Measurements from ENCODE around the gene PSMB7.

Gene PSMB7

DNA sequence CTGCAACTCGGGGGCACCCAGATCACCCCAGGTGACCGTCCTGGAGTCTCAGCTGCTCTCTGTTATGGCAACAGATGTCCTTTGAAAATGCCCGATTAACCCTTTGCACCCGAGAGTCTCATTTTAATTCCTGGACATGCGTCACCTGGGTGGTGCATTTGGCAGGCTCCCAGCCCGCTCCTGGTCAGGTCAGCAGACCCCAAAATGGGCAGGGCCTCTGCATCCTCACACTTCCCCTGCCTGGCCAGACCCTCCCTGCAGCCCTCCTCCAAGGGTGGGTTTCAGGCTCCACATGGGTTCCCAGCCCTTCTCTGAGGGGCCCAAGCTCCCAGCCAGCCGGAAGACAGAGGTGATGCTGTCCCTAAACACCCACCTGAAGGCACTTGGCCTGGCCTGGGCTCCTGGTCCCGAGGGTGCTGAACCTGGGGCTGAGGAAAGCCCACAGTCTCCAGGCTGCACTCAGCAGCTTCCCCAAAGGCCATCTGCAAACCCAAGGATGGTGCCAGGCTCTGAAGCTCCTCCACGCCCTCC, 69.4 kb downstream of the PSMB7 start:
- no peak for DNase-seq
- no peaks in the 10 kb centered on the region for H3K27me3 ChIP-seq
- peaks cover 5% of the 10 kb centered on the region; the same call in 1 of the 2 replicates for H3K36me3 ChIP-seq
- H3K4me3 ChIP-seq (ENCODE audit: low read depth, low read length), result no peak overlapping the region
- TF ChIP-seq, protein P1, sequence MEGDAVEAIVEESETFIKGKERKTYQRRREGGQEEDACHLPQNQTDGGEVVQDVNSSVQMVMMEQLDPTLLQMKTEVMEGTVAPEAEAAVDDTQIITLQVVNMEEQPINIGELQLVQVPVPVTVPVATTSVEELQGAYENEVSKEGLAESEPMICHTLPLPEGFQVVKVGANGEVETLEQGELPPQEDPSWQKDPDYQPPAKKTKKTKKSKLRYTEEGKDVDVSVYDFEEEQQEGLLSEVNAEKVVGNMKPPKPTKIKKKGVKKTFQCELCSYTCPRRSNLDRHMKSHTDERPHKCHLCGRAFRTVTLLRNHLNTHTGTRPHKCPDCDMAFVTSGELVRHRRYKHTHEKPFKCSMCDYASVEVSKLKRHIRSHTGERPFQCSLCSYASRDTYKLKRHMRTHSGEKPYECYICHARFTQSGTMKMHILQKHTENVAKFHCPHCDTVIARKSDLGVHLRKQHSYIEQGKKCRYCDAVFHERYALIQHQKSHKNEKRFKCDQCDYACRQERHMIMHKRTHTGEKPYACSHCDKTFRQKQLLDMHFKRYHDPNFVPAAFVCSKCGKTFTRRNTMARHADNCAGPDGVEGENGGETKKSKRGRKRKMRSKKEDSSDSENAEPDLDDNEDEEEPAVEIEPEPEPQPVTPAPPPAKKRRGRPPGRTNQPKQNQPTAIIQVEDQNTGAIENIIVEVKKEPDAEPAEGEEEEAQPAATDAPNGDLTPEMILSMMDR (IDR thresholded peaks at IDR 0.05; ENCODE audit: low read depth, low read length), result no peak
- H3K4me1 ChIP-seq, result peaks cover 13% of the 10 kb centered on the region
- H3K9me3 ChIP-seq, result no peaks in the 10 kb centered on the region

DNA sequence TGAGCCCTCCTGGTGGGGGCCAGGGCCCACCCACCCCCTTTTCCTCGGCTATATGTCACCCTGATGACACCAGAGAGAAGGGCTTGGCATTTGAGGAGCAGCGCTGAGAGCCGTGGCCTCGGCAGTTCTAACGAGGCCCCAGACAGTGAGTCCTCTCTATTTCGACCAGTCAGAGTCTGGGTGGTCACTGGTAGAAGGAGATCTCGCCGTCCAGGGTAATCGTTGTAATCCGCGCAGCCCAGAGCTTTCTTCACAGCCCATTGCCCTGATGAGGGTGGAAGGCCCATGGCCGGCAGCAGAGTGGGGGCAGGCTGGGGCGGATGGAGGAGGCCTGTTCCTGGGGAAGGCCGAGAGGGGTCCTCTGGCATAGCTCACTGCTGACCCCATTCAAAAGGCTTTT, 70.2 kb downstream of the PSMB7 start:
- H3K27me3 ChIP-seq, result no peaks in the 10 kb centered on the region
- no peaks in the 10 kb centered on the region for H3K9me3 ChIP-seq
- H3K4me3 ChIP-seq (ENCODE audit: low read depth, low read length), result no peak overlapping the region
- peaks cover 5% of the 10 kb centered on the region; the same call in 1 of the 2 replicates for H3K36me3 ChIP-seq
- TF ChIP-seq, protein P1 (IDR thresholded peaks at IDR 0.05; ENCODE audit: low read depth, low read length), result no peak
- H3K4me1 ChIP-seq, result peaks cover 13% of the 10 kb centered on the region
- no peak for DNase-seq

DNA sequence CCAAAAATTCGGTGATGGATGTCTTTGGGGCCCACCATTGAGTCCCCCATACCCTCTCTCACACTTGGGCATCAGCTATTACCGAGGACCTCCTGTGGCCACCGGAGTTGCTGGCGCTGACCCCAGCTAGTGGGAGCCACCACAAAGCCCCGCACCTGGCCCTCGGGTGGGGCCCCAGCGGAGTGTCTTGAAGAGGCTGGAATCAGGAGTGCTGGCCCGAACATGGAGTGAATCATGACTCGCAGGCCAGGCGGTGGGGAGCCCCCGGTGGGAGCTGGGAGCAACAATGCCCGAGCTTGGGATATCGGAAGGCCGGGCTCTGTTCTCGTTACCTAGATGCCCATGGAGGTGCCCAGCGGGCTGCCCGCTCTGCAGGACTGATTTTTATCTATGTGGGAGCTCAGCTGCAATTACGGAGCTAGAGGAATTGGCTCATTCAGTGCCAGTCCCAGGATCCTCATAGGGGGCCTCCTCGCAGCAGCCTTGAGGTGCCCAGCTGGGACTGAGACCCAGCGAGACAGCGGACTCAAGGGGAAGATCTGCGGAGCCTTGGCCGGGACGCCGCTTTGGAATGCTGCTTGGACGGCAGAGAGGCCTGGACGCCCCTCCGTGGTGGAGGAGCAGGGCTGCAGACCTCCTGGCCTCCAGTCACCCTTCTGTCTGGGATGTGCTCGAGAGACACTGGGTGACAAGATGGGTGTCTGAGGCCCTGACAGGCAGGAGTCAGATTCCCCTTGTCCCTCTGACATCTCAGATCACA, 70.8 kb downstream of the PSMB7 start:
- Histone ChIP-seq H3K4me3 (ENCODE audit: low read depth, low read length) (no peak overlapping the region), H3K36me3 (peaks cover 5% of the 10 kb centered on the region; the same call in 1 of the 2 replicates), H3K27me3 (no peaks in the 10 kb centered on the region), H3K9me3 (no peaks in the 10 kb centered on the region), H3K4me1 (peaks cover 13% of the 10 kb centered on the region)
- TF ChIP-seq, protein P1 (IDR thresholded peaks at IDR 0.05; ENCODE audit: low read depth, low read length), result no peak
- DNase-seq, result no peak

DNA sequence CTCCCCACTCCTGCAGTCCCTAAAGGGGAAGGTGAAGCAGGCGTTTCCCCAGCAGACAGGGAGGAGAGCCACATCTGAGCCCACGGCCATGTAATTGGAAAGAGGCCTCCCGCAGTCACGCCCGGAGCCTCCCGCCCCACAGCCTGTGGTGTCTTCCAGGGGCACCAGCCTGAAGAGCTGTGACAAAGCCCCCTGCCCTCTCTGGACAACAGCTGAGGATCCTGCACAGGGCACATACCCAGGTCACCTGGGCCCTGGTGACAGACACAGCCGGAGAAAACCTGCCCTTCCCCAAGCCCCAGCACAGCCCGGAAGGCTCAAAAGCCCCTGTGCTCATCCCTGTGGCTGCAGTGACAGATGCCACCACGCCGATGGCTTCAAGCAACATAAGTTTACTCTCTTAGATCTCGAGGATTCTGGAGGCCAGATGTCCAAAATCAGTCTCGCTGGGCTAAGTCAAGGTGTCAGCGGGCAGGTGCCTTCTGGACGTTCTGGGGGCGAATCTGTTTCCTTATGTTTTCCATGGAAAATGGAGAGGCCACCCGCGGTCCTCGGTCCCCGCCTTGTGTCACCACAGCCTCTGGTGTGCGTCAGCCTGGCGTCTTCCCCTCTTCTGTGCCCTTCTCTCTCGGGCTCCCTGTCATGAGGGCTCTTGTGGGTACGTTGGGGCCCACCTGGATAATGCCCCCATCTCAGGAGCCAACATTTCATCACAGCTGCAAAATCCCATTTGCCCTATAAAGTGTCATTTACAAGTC, 71.5 kb downstream of the PSMB7 start:
- TF ChIP-seq, protein P1 (IDR thresholded peaks at IDR 0.05; ENCODE audit: low read depth, low read length), result no peak
- peaks cover 13% of the 10 kb centered on the region for H3K4me1 ChIP-seq
- DNase-seq, result no peak
- H3K4me3 ChIP-seq (ENCODE audit: low read depth, low read length), result peak overlapping the region; percentile 16; the same call in 1 of the 2 replicates
- no peaks in the 10 kb centered on the region for H3K9me3 ChIP-seq
- H3K36me3 ChIP-seq, result no peaks in the 10 kb centered on the region
- no peaks in the 10 kb centered on the region for H3K27me3 ChIP-seq

DNA sequence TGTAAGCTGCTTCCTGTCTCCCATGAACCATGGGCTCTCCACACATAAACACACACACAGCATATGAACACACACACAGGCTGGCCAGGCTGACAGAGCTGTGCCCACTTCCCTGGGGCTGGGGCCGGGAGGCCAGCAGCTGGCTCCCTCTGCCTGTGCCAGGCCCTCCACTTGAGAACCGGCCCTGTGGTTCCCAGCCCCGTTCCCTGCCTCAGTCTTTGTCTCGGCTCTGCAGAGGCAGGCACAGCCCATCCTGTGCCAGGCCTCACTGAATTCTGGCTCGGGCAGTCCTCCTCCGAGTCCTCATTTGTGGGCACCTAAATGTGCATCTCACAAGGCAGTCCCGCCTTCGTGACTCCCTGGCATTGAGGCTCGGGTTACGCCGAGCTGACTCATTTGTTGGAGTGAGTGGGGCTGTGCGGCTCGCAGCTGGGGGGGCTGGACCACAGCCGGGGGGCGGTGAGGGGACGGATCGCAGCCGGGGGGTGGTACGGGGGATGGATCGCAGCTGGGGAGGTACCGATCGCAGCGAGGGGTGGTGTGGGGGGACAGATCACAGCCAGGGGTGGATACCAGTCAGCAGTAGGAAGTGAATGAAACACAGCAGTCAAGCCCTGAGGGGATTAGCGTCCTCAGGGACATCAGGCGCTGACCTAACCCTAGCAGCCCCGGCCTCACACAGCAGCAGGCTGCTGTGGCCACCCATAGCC, 72.3 kb downstream of the PSMB7 start:
- peak; percentile 67 for DNase-seq
- H3K4me1 ChIP-seq, result peaks cover 11% of the 10 kb centered on the region
- H3K27me3 ChIP-seq, result no peaks in the 10 kb centered on the region
- H3K36me3 ChIP-seq, result no peaks in the 10 kb centered on the region
- H3K4me3 ChIP-seq (ENCODE audit: low read depth, low read length), result peak overlapping the region; percentile 16; the same call in 1 of the 2 replicates
- H3K9me3 ChIP-seq, result no peaks in the 10 kb centered on the region
- TF ChIP-seq, protein P1 (IDR thresholded peaks at IDR 0.05; ENCODE audit: low read depth, low read length), result no peak

Data from BE2C (cell line).